Measurements from ENCODE around the gene C9orf50.
"Not testable (repeated sequence)": the region's sequence is repeated elsewhere in the genome, so short reads cannot be mapped to it uniquely, and the experiment has no call there.

Gene C9orf50

DNA sequence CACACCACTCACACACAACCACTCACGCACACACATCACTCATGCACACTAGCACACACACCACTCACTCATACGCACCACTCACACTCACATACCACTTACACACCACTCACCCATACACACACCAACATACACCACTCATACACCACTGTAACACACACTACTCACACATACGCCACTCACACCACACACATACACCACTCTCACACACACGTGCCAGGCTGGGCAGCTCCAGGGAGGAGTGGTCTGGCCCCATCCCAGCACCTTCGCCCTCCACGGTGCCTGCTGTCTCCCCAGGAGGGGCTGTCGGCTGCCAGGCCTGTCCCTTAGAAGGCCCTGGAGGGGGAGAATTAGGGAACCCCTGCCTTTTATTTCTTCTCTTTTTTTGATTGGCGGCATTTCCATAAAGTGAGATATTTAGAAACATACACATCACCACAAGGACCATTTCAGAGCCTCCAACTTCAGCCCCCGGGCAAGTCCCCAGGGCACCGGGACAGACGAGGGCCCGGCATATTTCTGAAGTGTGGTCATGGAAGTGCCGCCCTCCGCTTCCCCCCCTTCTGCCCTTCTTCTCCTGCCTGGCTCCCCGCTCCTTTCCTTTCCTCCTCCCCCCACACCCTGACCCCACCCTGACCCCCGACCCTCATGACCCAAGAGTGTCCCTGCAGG is 27.3 kb upstream of the C9orf50 start:
- FAIRE-seq (no peak), DNase-seq (ENCODE audit: low spot score) (no peak)

- FAIRE-seq, result peak; percentile 99
- no peak for DNase-seq (ENCODE audit: low spot score)
These were observed 26.7 kb upstream of the C9orf50 start for GRCh38 chr9:129647635-129648034.

GRCh38 chr9:129646654-129647053 is 25.8 kb upstream of the C9orf50 start:
- no peak for FAIRE-seq
- no peak for DNase-seq (ENCODE audit: low spot score)

DNA sequence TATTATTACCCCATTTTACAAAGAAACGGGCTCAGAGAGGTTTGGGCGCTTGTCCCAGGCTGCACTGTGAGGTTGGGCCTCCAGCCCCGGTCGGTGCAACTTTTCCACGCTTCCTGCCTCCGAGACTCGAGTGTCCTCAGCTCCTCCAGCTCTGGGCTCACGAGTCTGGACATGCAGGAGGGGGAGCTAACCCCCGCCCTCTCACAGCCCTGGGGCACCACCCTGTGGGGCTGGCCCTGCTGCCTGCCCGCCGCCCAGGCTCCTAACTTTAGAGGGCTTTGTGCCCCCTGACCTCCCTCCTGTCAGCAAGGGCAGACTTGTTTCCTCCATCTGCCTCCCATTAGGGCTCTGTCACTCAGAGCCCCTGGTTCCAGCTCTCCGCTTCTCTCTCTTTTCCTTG is 25.4 kb upstream of the C9orf50 start:
- DNase-seq (ENCODE audit: low spot score), result no peak
- no peak for FAIRE-seq

DNA sequence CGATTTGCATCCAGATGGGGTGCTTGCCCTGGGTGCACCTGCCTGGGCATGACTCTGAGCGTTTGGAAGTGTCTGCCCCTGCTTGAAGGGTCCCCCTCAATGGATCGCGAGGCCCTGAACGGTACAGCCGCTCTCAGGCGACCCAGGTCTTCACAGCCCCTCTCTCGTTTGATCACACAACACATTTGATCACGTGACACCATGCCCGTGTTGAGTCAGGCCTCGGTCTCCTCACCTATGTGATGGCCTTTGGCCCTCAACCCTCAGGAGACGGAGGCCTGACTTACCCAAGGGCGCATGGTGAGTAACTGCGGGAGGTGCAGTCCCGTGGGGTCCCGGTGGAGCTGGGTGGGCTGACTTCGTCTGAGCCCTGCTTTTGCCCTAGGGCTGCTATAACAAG is 24.0 kb upstream of the C9orf50 start:
- no peak for DNase-seq (ENCODE audit: low spot score)
- FAIRE-seq, result no peak

- FAIRE-seq (no peak), DNase-seq (ENCODE audit: low spot score) (no peak)
These were observed 23.5 kb upstream of the C9orf50 start for GRCh38 chr9:129644365-129644764.

DNA sequence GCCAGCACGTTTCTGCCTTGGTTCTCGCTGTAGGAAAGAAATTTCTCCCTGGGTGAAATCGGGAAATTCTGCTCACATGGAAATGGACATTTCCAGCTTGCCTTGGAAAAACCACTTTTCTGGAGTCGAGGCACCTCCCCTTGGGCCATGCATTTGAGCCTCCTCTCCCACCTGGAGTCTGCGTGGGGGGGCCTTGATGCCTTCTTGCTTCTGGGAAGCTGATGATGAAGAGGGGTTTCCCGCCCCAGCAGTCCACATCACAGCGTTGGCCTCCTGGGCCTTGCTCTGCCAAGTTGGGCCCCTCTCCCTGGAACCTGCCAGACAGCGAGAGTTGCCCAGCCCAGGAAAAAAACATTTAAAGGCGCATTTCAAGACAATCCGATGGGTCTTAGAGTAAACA is 22.8 kb upstream of the C9orf50 start:
- FAIRE-seq, result no peak
- no peak for DNase-seq (ENCODE audit: low spot score)

DNA sequence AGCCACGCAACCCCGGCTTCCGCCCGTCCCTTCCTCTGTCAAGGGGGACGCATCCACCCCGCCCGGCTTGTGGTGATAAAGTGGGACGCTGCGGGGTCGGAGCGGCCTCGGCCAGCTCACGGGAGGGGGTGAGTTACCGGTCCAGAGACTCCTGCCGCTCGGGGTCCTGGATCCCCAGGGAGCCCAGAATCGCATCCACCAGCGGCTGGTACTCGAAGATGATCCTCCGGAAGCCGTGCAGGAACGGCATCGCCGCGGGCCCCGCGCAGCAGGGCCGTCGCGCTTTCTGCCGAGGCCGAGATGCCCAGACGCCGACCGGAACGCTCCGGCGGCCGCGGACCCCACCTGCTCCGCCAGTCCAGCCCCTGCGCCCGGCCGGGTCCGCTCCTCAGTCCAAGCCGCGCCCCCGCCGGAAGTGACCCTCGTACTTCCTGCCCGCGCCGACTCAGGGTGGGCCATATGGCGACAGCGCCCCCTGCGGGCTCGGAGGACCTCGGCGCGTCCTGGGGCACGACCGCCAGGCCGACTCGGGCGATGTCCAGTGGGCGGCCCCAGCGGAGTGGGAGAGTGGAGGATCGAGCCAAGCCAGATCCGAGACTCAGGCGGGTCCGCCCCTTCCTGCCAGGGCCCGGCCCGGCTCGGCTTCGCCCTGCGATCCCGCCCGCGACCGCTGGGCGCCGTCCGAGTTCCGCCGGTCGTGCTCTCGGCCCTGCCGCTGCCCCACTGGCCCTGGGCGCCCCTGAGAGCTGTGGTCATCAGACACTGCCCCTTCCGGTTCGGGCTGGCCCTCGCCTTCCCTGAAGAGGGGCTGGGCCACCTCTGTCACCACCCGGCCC is 21.1 kb upstream of the C9orf50 start, which contains the start of gene ASB6:
Gene ASB6 (minus strand): TSS at position 402 of the 836 bp plus-strand sequence. CDS start 152 bp downstream, at position 250.
- DNase-seq (ENCODE audit: low spot score) (peak; percentile 100), FAIRE-seq (peak; percentile 99)

DNA sequence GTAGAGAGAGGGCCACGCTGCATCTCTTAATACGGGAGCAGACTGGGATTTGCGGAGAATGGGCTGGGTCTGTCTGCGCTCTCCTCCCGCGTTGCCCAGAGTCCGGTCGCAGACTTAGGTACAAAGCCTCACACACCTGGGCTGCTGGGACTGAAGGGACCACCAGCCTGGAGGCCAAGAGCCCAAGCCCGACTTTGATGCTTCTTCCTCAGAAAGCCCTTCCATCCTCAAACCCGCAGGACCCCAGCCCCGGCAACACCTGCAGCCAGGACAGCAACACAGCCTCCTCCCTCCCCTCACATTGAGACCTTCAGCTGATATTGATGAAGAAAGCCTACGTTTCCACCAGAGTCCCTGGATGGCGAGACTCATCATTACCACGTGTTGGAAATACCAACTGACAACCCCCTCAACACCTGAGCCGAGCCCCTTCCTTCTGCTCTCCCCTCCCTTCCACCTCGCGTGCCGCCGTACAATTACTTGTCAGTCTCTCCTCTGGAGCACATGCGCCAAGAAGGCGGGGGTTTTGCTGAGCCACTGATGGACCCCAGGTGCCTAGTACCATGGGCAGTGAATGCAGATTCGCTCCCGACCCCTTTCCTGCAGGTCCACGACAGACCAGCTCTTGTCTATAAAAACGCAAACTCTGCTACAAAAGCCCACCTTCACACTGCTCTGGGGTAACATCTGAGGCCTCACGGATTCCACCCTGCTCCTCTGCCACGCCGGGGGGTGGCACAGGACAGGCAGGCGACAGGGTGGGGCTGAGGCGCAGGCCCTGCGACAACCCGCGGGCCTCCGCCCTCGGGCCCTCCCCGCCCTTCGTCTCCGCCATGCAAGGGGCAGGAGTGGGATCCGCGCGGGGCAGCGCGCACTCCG is 20.2 kb upstream of the C9orf50 start:
- DNase-seq (ENCODE audit: low spot score), result no peak
- no peak for FAIRE-seq

- no peak for FAIRE-seq
- no peak for DNase-seq (ENCODE audit: low spot score)
These were observed 19.4 kb upstream of the C9orf50 start for GRCh38 chr9:129640086-129640870.

- DNase-seq (ENCODE audit: low spot score), result no peak
- FAIRE-seq, result no peak
These were observed 18.8 kb upstream of the C9orf50 start for GRCh38 chr9:129639756-129640085.

GRCh38 chr9:129639034-129639630 is 18.2 kb upstream of the C9orf50 start:
- DNase-seq (ENCODE audit: low spot score) (no peak), FAIRE-seq (no peak)

DNA sequence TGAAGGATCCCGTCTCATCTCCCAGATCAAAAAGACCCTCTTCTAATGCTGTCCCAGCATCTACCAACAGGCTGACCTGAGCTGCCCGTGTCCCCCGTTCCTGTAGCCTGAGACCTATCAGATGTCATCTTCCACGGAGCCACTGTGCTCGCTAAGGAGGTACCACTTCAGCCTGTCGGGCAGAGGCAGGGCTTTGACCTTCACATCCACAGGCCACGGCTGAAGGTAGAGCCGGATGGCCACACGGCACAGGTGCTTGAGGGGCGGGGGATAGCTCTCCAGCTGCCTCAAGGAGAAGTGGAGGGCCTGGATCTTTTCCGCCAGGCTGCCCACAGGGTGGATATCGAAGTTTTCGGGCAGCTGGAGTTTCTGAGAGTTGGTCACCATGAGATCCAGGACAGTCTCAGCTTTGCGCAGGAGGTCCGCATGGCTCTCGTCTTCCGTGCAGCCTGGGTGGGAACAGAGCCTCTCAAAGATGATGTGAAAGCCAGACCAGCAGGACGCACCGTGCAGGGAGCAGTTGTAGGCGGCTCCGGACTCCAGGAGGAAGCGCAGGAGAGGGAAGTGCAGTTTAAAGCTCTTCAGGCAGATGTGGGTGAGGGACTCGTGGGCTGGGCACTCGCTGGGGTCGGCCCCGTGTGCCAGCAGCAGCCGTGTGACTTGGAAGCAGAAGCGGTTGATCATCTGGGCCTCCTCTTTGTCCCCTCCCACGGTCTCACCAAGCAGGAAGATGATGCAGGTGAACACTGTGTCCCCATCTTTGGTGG is 17.0 kb upstream of the C9orf50 start:
- no peak for FAIRE-seq
- DNase-seq (ENCODE audit: low spot score), result no peak

DNA sequence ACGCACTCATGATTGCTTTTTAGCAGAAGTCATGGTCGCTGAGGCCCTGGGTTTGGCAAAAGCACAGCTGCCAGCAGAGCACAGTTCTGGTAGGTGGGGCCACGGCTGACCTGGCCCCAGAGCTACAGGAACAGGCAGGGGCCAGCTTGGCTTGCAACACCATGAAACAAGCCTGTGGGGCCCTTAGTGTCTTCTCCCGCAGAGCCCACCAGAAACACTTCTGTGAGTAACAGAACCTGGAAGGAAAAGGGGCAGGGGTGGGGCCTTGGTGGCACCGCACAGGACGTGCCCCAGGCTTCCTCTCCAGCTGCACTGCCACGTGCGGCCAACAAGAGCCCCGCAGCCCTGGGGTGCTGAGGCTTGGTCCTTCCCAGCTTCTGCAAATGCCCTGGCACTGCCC is 16.2 kb upstream of the C9orf50 start:
- FAIRE-seq (no peak), DNase-seq (ENCODE audit: low spot score) (no peak)

- FAIRE-seq; DNase-seq (ENCODE audit: low spot score): not testable (repeated sequence)
These were observed 15.4 kb upstream of the C9orf50 start for GRCh38 chr9:129636343-129636742.

DNA sequence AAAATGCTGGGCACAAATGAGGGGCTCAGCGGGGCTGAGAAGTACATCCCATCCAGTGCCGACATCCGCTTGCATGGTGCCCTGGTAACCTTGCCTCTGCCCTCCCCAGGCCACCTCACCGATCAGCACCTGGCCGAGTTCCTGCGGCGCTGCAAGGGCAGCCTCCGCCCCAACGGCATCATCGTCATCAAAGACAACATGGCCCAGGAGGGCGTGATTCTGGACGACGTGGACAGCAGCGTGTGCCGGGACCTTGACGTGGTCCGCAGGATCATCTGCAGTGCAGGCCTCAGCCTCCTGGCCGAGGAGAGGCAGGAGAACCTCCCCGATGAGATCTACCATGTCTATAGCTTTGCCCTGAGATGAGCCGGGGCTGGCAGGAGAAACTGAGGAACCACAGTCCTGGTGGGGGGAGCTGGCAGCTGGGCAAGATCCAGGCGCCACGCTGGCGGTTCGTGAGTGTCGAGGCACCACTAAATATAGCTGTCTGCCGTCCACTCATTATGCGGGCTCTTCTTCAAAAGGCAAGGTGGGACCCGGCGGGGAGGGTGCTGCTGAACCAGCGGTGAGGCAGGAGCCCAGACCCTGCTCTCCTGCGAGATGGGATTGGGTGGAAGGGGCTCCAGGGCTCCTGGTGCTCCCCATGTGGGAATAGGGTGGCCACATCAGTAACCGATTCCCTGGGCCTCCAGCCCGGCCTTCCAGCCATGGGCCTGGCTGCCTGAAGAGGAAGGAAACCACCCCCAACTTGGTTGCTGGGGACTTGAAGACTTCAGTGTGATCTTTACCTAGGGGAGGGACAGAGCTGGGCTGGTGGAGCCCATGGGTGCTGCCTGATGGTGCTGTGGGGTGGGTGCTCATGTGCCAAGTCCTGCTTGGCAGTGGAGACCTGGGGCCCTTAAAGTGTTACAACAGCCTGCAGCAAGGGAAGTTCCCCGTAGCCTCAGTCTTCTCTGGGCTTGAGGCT is 14.5 kb upstream of the C9orf50 start:
- no peak for DNase-seq (ENCODE audit: low spot score)
- no peak for FAIRE-seq

GRCh38 chr9:129633848-129634247 is 12.9 kb upstream of the C9orf50 start:
- DNase-seq (ENCODE audit: low spot score) (no peak), FAIRE-seq (no peak)

- FAIRE-seq (no peak), DNase-seq (ENCODE audit: low spot score) (no peak)
These were observed 12.3 kb upstream of the C9orf50 start for GRCh38 chr9:129633207-129633606.

DNA sequence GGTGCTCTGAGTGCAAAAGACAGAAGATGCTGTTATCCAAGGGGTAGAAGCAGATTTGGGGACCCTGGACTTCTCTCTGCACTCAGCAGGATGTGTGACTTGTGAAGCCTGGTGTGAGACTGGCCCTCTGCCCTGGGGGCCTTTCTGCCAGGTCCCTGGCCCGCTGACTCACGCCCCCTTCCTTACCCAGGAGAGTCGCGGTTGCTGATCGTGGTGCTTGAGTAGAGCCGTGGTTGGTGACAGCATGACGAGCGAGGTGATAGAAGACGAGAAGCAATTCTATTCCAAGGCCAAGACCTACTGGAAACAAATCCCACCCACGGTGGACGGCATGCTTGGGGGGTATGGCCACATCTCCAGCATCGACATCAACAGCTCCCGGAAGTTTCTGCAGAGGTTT is 11.6 kb upstream of the C9orf50 start:
- no peak for FAIRE-seq
- DNase-seq (ENCODE audit: low spot score), result no peak
